ENCODE measurements around the gene ABHD17A.

- TF ChIP-seq EZH2 (IDR thresholded peaks at IDR 0.05; ENCODE audit: low read length) = no peak
- no peak for TF ChIP-seq CTCF (optimal IDR thresholded peaks at IDR 0.05 in 1 of 3, IDR thresholded peaks at IDR 0.05 in 1 of 3, conservative IDR thresholded peaks at IDR 0.05 in 1 of 3; ENCODE audit: extremely low read depth in 1 of 3, insufficient read depth in 2 of 3, low read length in 3 of 3)
These were observed 54.3 kb downstream of the ABHD17A start for GRCh38 chr19:1830978-1831377.
